Measurements from ENCODE around the gene ANTXR1. TPM values are rescaled to one million over a fixed set of nuclear protein-coding genes. Genes with fewer than 3 reads are reported as not detected.

Gene ANTXR1
- total RNA-seq, 1 experiment from 2014 or later: 12.4 TPM

DNA sequence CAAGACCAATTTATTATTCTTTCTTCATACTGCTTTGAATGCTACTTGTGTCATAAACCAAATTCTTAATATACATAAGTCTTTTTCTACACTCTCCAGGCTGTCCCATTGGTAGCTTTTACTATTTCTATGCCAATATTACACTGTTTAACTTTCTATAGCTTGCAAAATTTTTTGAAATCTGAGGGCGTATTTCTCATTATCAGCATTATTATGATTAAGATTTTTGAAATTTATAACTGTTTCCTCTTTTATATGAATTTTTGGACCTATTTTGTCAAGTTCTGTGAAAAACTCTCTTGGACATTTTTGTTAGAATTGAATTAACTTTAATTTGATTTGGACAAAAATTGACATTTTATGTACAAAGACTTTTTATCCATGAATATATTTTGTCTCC is 275.4 kb downstream of the ANTXR1 start:
- Histone ChIP-seq H3K4me3 (ENCODE audit: insufficient read depth, low read depth, low read length) (no peak overlapping the region), H3K27me3 (ENCODE audit: control insufficient read depth, insufficient read depth, low read length) (no peaks in the 10 kb centered on the region), H3K36me3 (replicated peaks; ENCODE audit: control insufficient read depth, insufficient read depth, low read length) (no peaks in the 10 kb centered on the region)
- DNase-seq: no peak

DNA sequence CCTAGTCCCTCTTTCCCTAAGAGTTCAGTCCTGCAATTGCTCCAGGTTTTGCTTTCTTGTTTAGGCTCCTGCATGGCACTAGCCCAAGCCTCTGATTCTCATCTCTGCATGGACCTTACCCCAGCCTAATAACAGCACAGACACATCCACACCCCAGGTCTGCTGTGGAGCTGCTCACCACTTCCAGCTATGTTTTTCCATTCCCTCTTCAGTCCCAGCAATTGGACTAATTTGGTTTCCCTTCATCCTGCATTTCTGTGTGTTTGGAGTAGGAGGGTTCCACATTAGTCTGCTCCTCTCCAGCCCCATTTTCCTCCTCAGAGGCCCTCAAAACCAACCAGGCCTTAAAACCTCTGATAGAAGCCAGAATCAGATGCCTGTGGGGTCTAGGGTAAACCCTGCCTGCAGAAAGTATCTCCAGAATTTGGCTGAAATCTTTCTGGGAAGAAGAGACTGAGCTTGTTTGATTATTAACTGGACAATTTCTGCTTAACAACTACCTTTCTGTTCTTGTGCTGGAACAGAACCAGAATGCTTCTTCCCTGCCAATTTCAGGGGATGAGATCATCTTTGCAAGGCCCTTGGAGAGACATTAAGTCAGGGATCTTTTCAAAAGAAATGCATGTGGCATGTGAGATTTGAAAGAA is 278.1 kb downstream of the ANTXR1 start:
- Histone ChIP-seq H3K36me3 (replicated peaks; ENCODE audit: control insufficient read depth, insufficient read depth, low read length) (no peaks in the 10 kb centered on the region), H3K27me3 (ENCODE audit: control insufficient read depth, insufficient read depth, low read length) (no peaks in the 10 kb centered on the region; the same call in 1 of the 2 replicates), H3K4me3 (ENCODE audit: insufficient read depth, low read depth, low read length) (no peak overlapping the region)
- no peak for DNase-seq

GRCh38 chr2:69291721-69292120 is 278.7 kb downstream of the ANTXR1 start:
- Histone ChIP-seq H3K4me3 (ENCODE audit: insufficient read depth, low read depth, low read length) (no peak overlapping the region), H3K36me3 (replicated peaks; ENCODE audit: control insufficient read depth, insufficient read depth, low read length) (no peaks in the 10 kb centered on the region), H3K27me3 (ENCODE audit: control insufficient read depth, insufficient read depth, low read length) (no peaks in the 10 kb centered on the region; the same call in 1 of the 2 replicates)
- no peak for DNase-seq

DNA sequence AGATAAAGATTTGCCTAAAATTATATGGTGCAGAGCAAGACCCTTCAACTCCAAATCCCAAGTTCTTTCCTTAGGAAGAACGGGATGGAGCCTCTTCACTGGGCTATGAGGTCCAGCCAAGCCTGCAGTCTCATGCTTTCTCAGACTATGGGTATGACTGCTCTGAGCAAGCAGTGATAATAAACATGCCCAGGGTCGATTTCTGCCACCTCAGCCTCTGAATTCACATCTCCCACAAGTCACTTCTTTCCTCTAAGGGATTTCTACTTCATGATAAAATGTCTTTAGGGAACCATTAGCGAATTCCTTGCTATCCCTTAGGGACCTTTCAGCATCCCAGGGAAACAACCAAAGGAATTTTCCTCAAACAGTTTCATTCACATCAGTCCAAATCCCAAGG is 279.3 kb downstream of the ANTXR1 start:
- DNase-seq: no peak
- no peak overlapping the region for H3K4me3 ChIP-seq (ENCODE audit: insufficient read depth, low read depth, low read length)
- no peaks in the 10 kb centered on the region; the same call in 1 of the 2 replicates for H3K27me3 ChIP-seq (ENCODE audit: control insufficient read depth, insufficient read depth, low read length)
- no peaks in the 10 kb centered on the region for H3K36me3 ChIP-seq (replicated peaks; ENCODE audit: control insufficient read depth, insufficient read depth, low read length)

DNA sequence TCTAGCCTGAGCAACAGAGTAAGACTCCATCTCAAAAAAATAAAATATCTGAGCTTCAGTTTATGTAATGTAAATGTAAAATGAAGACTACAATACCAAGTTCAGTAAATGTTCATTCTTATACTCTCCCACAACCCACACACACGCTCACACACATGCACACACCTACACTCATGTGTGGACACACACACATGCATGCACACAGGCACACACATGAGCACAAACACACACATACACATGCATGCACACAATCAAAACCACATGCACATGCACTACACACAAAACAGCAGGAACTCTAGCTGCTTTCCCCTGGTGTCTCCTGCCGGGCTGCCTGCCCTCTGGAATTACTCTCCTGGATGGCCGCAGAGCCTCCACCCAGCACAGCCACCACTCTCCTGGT is 283.4 kb downstream of the ANTXR1 start:
- Histone ChIP-seq H3K4me3 (ENCODE audit: insufficient read depth, low read depth, low read length) (no peak overlapping the region), H3K27me3 (ENCODE audit: control insufficient read depth, insufficient read depth, low read length) (no peaks in the 10 kb centered on the region; the same call in 1 of the 2 replicates), H3K36me3 (replicated peaks; ENCODE audit: control insufficient read depth, insufficient read depth, low read length) (no peaks in the 10 kb centered on the region)
- no peak for DNase-seq

DNA sequence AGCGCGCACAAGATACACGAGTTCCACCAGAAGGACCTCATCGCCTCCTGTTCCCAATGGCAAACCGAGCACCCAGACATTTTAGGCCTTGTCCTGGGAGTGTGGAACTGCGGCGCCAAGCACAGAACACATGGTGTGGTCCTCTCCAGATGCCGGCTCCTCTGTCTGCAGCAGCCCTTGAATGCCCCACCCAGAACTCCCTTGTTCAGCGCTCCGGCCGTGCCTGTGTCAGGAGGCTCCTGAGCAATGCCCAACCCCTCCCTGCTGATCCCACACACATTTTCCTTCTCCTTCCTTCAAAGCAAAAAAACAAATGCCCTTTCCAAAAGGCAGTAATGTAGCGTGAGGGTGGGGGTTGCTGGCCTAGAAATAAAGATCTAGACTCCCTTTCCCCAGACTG is 284.2 kb downstream of the ANTXR1 start:
- DNase-seq: no peak
- no peak overlapping the region for H3K4me3 ChIP-seq (ENCODE audit: insufficient read depth, low read depth, low read length)
- no peaks in the 10 kb centered on the region; the same call in 1 of the 2 replicates for H3K27me3 ChIP-seq (ENCODE audit: control insufficient read depth, insufficient read depth, low read length)
- H3K36me3 ChIP-seq (replicated peaks; ENCODE audit: control insufficient read depth, insufficient read depth, low read length): no peaks in the 10 kb centered on the region

GRCh38 chr2:69298261-69298660 is 285.3 kb downstream of the ANTXR1 start:
- H3K4me3 ChIP-seq (ENCODE audit: insufficient read depth, low read depth, low read length): no peak overlapping the region
- H3K27me3 ChIP-seq (ENCODE audit: control insufficient read depth, insufficient read depth, low read length): no peaks in the 10 kb centered on the region; the same call in 1 of the 2 replicates
- no peak for DNase-seq
- H3K36me3 ChIP-seq (replicated peaks; ENCODE audit: control insufficient read depth, insufficient read depth, low read length): no peaks in the 10 kb centered on the region

- Histone ChIP-seq H3K4me3 (ENCODE audit: insufficient read depth, low read depth, low read length) (no peak overlapping the region), H3K27me3 (ENCODE audit: control insufficient read depth, insufficient read depth, low read length) (no peaks in the 10 kb centered on the region; the same call in 1 of the 2 replicates), H3K36me3 (replicated peaks; ENCODE audit: control insufficient read depth, insufficient read depth, low read length) (no peaks in the 10 kb centered on the region)
- no peak for DNase-seq
These were observed 285.9 kb downstream of the ANTXR1 start for GRCh38 chr2:69298862-69299261.

Other genes with a start within 250 kb of the ANTXR1 start
- not detected in 2 replicates for gene BMP10, start 141.8 kb upstream of the ANTXR1 start, total RNA-seq (2014; rRNA removed; shearing (Covaris generic))
- gene GKN2, start 60.3 kb upstream of the ANTXR1 start, total RNA-seq (2014; rRNA removed; shearing (Covaris generic)): not detected in 2 replicates
- gene GKN1, start 38.5 kb upstream of the ANTXR1 start, total RNA-seq (2014; rRNA removed; shearing (Covaris generic)): not detected in 2 replicates

Measured in H7 (cell line).